Loucy (cell line): ENCODE data around the gene FAM120B.
A peak's percentile ranks its signal among the peaks of the same experiment; 100 is the strongest.

Experiments
- H2AFZ ChIP-seq: fragments of 200-600 bp; sonication (generic); 2 replicates; pipeline ENCODE4 v1.6.0; 2016; ENCODE audit warnings: antibody characterized with exemption, mild to moderate bottlenecking, low read length, moderate library complexity
- H3F3A ChIP-seq: fragments of 200-600 bp; 2 replicates; pipeline ENCODE4 v1.6.0; 2016; ENCODE audit warnings: antibody characterized with exemption, low read depth, mild to moderate bottlenecking
- H3K27me3 ChIP-seq: fragments of 200-600 bp; sonication (generic); 2 replicates; pipeline ENCODE4 v1.6.1; 2014; ENCODE audit warnings: low read length, mild to moderate bottlenecking; ENCODE audit not compliant: insufficient read depth, poor library complexity, severe bottlenecking
- H3K36me3 ChIP-seq: fragments of 200-600 bp; sonication (generic); 2 replicates; pipeline ENCODE4 v1.6.1; 2016; ENCODE audit warnings: low read length; ENCODE audit not compliant: insufficient read depth
- H3K4me1 ChIP-seq: fragments of 200-600 bp; sonication (generic); 2 replicates; pipeline ENCODE4 v1.5.1; 2014; ENCODE audit warnings: low read length, mild to moderate bottlenecking; ENCODE audit not compliant: insufficient read depth, poor library complexity, severe bottlenecking
- H3K4me2 ChIP-seq: fragments of 200-600 bp; sonication (generic); 2 replicates; pipeline ENCODE4 v1.6.0; 2014; ENCODE audit warnings: antibody characterized with exemption, low read length, low read depth, mild to moderate bottlenecking; ENCODE audit not compliant: poor library complexity, severe bottlenecking
- H3K4me3 ChIP-seq: fragments of 200-600 bp; sonication (generic); 2 replicates; pipeline ENCODE4 v1.5.1; 2014; ENCODE audit warnings: low read length, mild to moderate bottlenecking, mixed read lengths; ENCODE audit not compliant: poor library complexity, severe bottlenecking
- H3K79me2 ChIP-seq: fragments of 200-600 bp; sonication (generic); 2 replicates; pipeline ENCODE4 v1.6.1; 2014; ENCODE audit warnings: low read length; ENCODE audit not compliant: insufficient read depth
- H3K9ac ChIP-seq: fragments of 200-600 bp; sonication (generic); 2 replicates; pipeline ENCODE4 v1.6.0; 2014; ENCODE audit warnings: mild to moderate bottlenecking, low read depth, low read length, moderate library complexity; ENCODE audit not compliant: poor library complexity, severe bottlenecking
- H3K9me2 ChIP-seq: fragments of 200-600 bp; sonication (generic); replicated peaks from 2 replicates; pipeline ENCODE4 v1.6.1; 2016; ENCODE audit warnings: low read depth, low read length, mixed read lengths
- H3K9me3 ChIP-seq: fragments of 200-600 bp; sonication (generic); 2 replicates; pipeline ENCODE4 v1.6.1; 2014; ENCODE audit warnings: mild to moderate bottlenecking, antibody characterized with exemption, low read length, low read depth; ENCODE audit not compliant: insufficient read depth
- H4K20me1 ChIP-seq: fragments of 200-600 bp; sonication (generic); 2 replicates; pipeline ENCODE4 v1.6.0; 2014; ENCODE audit warnings: antibody characterized with exemption, low read length, mild to moderate bottlenecking; ENCODE audit not compliant: insufficient read depth, poor library complexity, severe bottlenecking
- EZH2phosphoT487 ChIP-seq: fragments of 200-600 bp; IDR thresholded peaks from 2 replicates; pipeline ENCODE4 v1.6.1; 2018; ENCODE audit warnings: antibody characterized with exemption, mild to moderate bottlenecking, moderate library complexity, borderline replicate concordance
- TF ChIP-seq, protein P1 (sequence below): fragments of 200-600 bp; sonication (generic); conservative IDR thresholded peaks from 2 replicates; pipeline ENCODE4 v1.5.1; 2014; ENCODE audit warnings: mild to moderate bottlenecking, antibody characterized with exemption, low read length

Gene FAM120B

DNA sequence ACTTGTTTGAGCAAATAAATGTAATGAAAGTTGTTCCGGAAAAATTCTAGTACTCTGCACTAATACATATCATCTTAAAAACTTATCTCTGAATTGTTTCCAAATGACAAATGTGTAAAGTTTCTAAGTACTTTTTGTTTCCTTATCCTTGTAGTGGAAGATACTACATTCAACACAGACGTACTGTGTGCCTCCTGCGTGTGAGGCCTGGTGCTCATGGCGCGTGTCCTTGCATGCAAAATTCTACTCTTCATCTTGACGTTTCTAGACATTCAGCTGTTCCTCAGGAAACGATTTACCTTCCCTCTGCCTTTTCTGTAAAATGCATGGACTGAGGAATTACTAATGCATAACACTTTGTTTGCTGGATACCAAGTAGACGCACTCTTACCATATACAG is 27.1 kb upstream of the FAM120B start:
- Histone ChIP-seq H3K4me1 (peaks cover 34% of the 10 kb centered on the region), H3K79me2 (no peaks in the 10 kb centered on the region), H3K4me3 (no peak overlapping the region), H3F3A (no peaks in the 10 kb centered on the region), H4K20me1 (no peaks in the 10 kb centered on the region), H3K9me3 (no peaks in the 10 kb centered on the region), H3K4me2 (peak overlapping the region; percentile 77), H2AFZ (no peak overlapping the region), H3K36me3 (no peaks in the 10 kb centered on the region), H3K9ac (peak overlapping the region; percentile 35), H3K27me3 (no peaks in the 10 kb centered on the region), H3K9me2 (no peaks in the 10 kb centered on the region)
- TF ChIP-seq, protein P1, sequence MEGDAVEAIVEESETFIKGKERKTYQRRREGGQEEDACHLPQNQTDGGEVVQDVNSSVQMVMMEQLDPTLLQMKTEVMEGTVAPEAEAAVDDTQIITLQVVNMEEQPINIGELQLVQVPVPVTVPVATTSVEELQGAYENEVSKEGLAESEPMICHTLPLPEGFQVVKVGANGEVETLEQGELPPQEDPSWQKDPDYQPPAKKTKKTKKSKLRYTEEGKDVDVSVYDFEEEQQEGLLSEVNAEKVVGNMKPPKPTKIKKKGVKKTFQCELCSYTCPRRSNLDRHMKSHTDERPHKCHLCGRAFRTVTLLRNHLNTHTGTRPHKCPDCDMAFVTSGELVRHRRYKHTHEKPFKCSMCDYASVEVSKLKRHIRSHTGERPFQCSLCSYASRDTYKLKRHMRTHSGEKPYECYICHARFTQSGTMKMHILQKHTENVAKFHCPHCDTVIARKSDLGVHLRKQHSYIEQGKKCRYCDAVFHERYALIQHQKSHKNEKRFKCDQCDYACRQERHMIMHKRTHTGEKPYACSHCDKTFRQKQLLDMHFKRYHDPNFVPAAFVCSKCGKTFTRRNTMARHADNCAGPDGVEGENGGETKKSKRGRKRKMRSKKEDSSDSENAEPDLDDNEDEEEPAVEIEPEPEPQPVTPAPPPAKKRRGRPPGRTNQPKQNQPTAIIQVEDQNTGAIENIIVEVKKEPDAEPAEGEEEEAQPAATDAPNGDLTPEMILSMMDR = no peak
- no peak for TF ChIP-seq EZH2phosphoT487

DNA sequence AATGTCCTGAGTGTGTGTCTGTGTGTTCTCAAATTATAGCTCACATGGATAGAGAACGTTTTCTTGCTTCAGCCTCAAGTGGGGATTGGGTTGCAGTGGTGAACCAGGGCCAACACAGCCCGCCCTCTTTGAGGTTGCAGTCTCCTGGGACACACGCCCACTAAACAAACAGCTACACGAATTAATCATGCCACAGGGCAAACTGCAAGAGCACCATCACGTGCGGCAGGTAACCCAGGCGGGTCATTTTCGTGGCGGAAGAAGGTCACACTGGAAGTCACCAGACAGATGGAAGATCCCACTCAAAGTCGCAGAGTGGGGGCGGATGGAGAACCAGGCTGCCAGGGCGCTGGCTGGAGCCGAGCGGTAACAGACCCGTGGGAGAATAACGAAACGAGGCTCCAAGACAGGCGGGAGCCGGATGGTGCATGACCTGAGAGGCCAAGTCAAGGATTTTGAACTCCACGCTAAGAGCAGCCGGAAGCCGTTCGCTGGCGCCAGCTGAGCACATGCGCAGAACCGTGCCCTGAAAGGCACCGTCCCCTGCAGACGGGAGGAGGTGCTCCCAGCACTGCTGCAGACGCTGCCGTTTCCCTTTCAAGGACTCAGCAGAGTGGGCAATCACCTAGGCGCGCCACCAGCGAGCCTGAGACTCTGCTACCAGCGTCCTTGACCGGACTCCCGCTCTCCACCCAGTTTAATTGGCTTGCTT is 26.4 kb upstream of the FAM120B start:
- Histone ChIP-seq H3K27me3 (no peaks in the 10 kb centered on the region), H3K79me2 (no peaks in the 10 kb centered on the region), H3K9me2 (no peaks in the 10 kb centered on the region), H3F3A (no peaks in the 10 kb centered on the region), H2AFZ (no peak overlapping the region), H3K9me3 (no peaks in the 10 kb centered on the region), H3K4me2 (peak overlapping the region; percentile 77), H3K4me3 (no peak overlapping the region), H3K36me3 (no peaks in the 10 kb centered on the region), H3K9ac (peak overlapping the region; percentile 35), H4K20me1 (no peaks in the 10 kb centered on the region), H3K4me1 (peaks cover 34% of the 10 kb centered on the region)
- TF ChIP-seq EZH2phosphoT487 = no peak
- TF ChIP-seq, protein P1 = no peak

DNA sequence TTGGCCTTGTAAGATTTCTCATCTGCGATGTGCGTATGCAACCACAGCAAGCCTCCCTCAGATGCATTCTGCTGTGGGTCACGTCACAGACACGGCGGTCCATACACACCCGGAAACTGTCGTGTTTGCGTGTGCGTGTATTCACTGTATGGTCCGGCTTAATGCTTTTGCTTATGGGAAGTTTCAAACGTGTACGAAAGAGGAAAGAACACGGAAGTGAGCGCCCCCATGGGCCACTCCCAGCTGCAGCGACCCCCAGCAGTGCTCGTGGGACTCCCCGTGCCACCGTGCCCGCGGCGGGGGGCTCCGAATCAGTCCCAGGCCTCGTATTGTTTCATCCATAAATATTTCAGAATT is 25.9 kb upstream of the FAM120B start:
- peaks cover 34% of the 10 kb centered on the region for H3K4me1 ChIP-seq
- TF ChIP-seq EZH2phosphoT487 = no peak
- TF ChIP-seq, protein P1 = no peak
- H3K27me3 ChIP-seq = no peaks in the 10 kb centered on the region
- no peaks in the 10 kb centered on the region for H3K9me3 ChIP-seq
- no peak overlapping the region for H3K9ac ChIP-seq
- H3K9me2 ChIP-seq = no peaks in the 10 kb centered on the region
- no peak overlapping the region for H2AFZ ChIP-seq
- H3K4me2 ChIP-seq = no peak overlapping the region
- H3K4me3 ChIP-seq = no peak overlapping the region
- no peaks in the 10 kb centered on the region for H4K20me1 ChIP-seq
- H3K79me2 ChIP-seq = no peaks in the 10 kb centered on the region
- no peaks in the 10 kb centered on the region for H3F3A ChIP-seq
- no peaks in the 10 kb centered on the region for H3K36me3 ChIP-seq
